ENCODE measurements around the gene ZNF26.
"Not testable (repeated sequence)": the region's sequence is repeated elsewhere in the genome, so short reads cannot be mapped to it uniquely, and the experiment has no call there.

DNA sequence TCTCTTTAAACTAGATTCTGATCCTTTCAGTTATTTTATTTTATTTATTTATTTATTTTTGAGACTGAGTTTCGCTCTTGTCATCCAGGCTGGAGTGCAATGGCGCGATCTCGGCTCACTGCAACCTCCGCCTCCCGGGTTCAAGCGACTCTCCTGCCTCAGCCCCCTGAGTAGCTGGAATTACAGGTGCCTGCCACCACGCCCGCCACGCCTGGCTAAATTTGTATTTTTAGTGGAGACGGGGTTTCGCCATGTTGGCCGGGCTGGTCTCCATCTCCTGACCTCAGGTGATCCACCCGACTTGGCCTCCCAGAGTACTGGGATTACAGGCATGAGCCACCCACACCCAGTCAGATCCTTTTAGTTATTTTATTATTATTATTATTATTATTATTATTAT is 24.4 kb upstream of the ZNF26 start:
- TF ChIP-seq, protein P1, sequence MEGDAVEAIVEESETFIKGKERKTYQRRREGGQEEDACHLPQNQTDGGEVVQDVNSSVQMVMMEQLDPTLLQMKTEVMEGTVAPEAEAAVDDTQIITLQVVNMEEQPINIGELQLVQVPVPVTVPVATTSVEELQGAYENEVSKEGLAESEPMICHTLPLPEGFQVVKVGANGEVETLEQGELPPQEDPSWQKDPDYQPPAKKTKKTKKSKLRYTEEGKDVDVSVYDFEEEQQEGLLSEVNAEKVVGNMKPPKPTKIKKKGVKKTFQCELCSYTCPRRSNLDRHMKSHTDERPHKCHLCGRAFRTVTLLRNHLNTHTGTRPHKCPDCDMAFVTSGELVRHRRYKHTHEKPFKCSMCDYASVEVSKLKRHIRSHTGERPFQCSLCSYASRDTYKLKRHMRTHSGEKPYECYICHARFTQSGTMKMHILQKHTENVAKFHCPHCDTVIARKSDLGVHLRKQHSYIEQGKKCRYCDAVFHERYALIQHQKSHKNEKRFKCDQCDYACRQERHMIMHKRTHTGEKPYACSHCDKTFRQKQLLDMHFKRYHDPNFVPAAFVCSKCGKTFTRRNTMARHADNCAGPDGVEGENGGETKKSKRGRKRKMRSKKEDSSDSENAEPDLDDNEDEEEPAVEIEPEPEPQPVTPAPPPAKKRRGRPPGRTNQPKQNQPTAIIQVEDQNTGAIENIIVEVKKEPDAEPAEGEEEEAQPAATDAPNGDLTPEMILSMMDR (conservative IDR thresholded peaks at IDR 0.05; ENCODE audit: low read length), result not testable (repeated sequence)
- not testable (repeated sequence) for TF ChIP-seq EZH2phosphoT487 (IDR thresholded peaks at IDR 0.05; ENCODE audit: borderline replicate concordance, low read depth, low read length)
